ENCODE measurements around the gene MAP1LC3A. TPM values are rescaled to one million over a fixed set of nuclear protein-coding genes. Genes with fewer than 3 reads are reported as not detected.

The MAP1LC3A gene
- total and polyA plus RNA-seq, 2 donors (not counting 3 experiments of a cell fraction or from before 2014, with no cell fraction given) = 32.1 to 39.8 TPM

DNA sequence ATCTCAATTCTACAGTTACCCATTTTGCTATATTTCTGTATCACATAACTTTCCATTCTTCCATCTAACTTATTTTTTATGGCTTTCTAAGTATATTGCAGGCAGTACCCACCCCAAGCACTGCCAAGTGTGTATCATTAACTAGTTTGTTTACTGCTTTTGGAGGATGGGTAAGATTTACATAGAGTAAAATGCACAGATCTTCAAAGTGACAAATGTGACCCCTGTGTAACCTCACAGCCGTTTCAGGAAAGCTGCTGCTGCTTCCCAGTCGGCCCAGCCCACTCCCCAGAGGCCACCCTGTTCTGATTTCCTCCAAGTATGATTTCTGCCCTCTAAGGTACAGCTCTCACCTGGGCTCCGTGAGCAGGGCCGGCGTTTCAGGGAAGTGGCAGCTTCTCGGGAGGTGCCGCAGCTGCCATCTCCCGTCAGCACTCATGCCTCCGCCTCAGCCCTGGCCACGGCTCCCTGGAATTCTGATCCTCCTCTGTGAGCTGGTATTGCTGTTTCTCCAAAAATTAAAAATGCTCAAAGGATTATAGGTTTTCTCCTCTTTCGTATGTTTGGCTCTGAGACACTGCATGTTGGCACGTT is 15.0 kb upstream of the MAP1LC3A start:
- Histone ChIP-seq H3K9ac (replicated peaks; ENCODE audit: extremely low read depth, insufficient read depth, low read length) (no peak overlapping the region), H3K27ac (ENCODE audit: insufficient read depth, low read depth, low read length) (no peak overlapping the region), H2AFZ (ENCODE audit: low read depth, low read length) (no peak overlapping the region), H3K36me3 (ENCODE audit: control insufficient read depth in 2 of 2, extremely low read depth in 1 of 2, insufficient read depth in 2 of 2, low read length in 2 of 2) (peaks cover 9 to 12% of the 10 kb centered on the region in 2 experiments), H3K4me3 (replicated peaks in 1 of 3; ENCODE audit: insufficient read depth in 1 of 3, low read depth in 1 of 3, low read length in 3 of 3) (no peak overlapping the region), H3K27me3 (ENCODE audit: control insufficient read depth in 2 of 2, insufficient read depth in 2 of 2, low read length in 2 of 2) (no peaks in the 10 kb centered on the region), H3K4me1 (ENCODE audit: control insufficient read depth, extremely low read depth, insufficient read depth, low read length) (no peaks in the 10 kb centered on the region), H3K4me2 (ENCODE audit: insufficient read depth, low read length) (no peak overlapping the region), H3K9me1 (replicated peaks; ENCODE audit: control insufficient read depth, extremely low read depth, insufficient read depth, low read length) (no peaks in the 10 kb centered on the region), H3K9me3 (replicated peaks; ENCODE audit: control insufficient read depth, insufficient read depth, low read length) (no peaks in the 10 kb centered on the region), H3K79me2 (ENCODE audit: control insufficient read depth, insufficient read depth, low read length) (no peaks in the 10 kb centered on the region), H4K20me1 (replicated peaks; ENCODE audit: control insufficient read depth, extremely low read depth, insufficient read depth, low read length) (no peaks in the 10 kb centered on the region)
- ChIA-PET CTCF (interaction anchor here (0.6 to 1.4 kb wide), 4 partner anchors 10 to 231 kb away, joined by 3 to 4 read pairs (median 4); no protein-coding TSS in a partner anchor), POLR2A (no interaction called here)
- FAIRE-seq (no peak), DNase-seq (ENCODE audit: low read depth, low spot score) (no peak)
- dilution Hi-C loops (cut with MboI; ENCODE audit: extremely low pct_ligation_motif_present, low sequenced_read_pairs) (no loop called here), intact Hi-C loops (cut with micrococcal nuclease) (no loop called here)
- no TSS peak for BruUV-seq (replicated peaks)
- TF ChIP-seq FOS (IDR thresholded peaks at IDR 0.05; ENCODE audit: borderline replicate concordance, insufficient read depth, low read length) (no peak), EZH2 (IDR thresholded peaks at IDR 0.05; ENCODE audit: borderline replicate concordance, low read depth, low read length, severe bottlenecking) (no peak), CTCF (IDR thresholded peaks at IDR 0.05; ENCODE audit: extremely low read depth in 1 of 2, insufficient read depth in 1 of 2, low read depth in 1 of 2, low read length in 2 of 2) (no peak), GATA2 (IDR thresholded peaks at IDR 0.05; ENCODE audit: insufficient read depth, insufficient read length, low read depth, low read length) (no peak), MYC (IDR thresholded peaks at IDR 0.05; ENCODE audit: low read depth, low read length) (no peak), POLR2AphosphoS5 (IDR thresholded peaks at IDR 0.05; ENCODE audit: insufficient read depth, low read depth, low read length) (no peak), POLR2A (IDR thresholded peaks at IDR 0.05; ENCODE audit: low read depth, low read length) (no peak)

Data from endothelial cell of umbilical vein (primary cell).